ENCODE data around the gene ZNF23.
A peak's percentile ranks its signal among the peaks of the same experiment; 100 is the strongest.

The ZNF23 gene

GRCh38 chr16:71467810-71468209 is 5.8 kb upstream of the ZNF23 start:
- peak; percentile 51 for DNase-seq (ENCODE audit: low spot score)

DNA sequence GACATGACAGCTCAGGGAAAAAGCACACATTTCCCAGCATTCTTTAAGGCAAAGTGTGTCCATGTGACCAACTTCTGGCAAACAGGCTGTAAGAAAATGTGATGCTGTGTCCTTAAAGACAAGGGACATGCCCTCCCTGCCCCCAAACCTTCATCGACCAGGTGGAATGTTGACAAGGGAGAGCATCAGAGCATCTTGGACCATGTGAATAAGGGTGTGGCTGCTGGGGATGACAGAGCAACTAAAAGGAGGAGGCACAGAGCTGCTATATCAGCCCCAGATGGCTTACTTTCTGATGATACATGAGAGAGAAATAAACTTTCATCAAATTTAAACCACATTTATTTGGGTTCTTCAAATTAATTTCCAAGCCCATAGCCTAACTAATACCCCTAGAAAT is 2.2 kb upstream of the ZNF23 start:
- no peak for DNase-seq (ENCODE audit: low spot score)

GRCh38 chr16:71460941-71461340 is 1.1 kb downstream of the ZNF23 start:
- DNase-seq (ENCODE audit: low spot score): no peak

- DNase-seq (ENCODE audit: low spot score): no peak
Observed at GRCh38 chr16:71460236-71460635, 1.8 kb downstream of the ZNF23 start.

DNA sequence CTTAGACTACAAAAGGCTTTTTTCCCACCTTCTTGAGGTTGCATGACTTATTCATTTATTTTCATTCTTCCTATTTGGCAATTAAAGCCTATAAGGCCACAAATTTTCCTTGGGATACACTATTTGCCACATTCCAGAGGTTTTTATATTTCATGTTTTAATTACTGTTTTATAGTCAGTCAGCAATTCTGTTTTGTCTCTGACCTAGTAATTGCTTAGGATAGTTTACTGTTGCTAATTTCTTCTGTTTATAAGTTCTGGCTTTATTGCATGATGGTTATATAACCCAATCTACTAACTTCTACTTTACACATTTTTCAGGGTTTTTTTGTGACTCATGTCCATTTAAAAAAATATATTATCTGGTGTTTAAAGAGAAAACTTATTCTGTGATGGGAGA is 2.5 kb downstream of the ZNF23 start:
- DNase-seq (ENCODE audit: low spot score): no peak

- no peak for DNase-seq (ENCODE audit: low spot score)
Observed at GRCh38 chr16:71456801-71457200, 5.2 kb downstream of the ZNF23 start.

- no peak for DNase-seq (ENCODE audit: low spot score)
Observed at GRCh38 chr16:71453036-71453435, 9.0 kb downstream of the ZNF23 start.

GRCh38 chr16:71449020-71449419 is 13.0 kb downstream of the ZNF23 start:
- no peak for DNase-seq (ENCODE audit: low spot score)

DNA sequence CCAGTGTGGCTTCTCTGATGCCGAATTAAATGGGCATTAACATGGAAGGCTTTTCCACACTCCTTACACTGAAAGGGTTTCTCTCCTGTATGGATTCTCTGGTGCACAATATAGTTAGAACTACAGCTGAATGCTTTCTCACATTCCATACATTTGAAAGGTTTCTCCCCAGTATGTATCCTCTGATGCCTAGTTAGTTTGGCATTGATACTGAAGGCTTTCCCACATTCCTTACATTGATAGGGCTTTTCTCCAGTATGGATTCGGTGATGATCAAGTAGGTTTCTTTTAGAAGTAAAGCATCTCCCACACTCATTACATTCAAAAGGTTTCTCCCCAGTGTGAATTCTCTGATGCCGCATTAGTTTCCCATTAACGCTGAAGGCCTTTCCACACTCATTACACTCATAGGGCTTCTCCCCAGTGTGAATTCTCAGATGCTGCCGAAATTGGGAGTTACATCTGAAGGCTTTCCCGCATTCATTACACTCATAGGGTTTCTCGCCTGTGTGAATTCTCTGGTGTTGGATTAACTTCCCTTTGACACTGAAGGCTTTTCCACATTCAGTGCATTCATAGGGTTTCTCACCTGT is 13.7 kb downstream of the ZNF23 start:
- no peak for DNase-seq (ENCODE audit: low spot score)

DNA sequence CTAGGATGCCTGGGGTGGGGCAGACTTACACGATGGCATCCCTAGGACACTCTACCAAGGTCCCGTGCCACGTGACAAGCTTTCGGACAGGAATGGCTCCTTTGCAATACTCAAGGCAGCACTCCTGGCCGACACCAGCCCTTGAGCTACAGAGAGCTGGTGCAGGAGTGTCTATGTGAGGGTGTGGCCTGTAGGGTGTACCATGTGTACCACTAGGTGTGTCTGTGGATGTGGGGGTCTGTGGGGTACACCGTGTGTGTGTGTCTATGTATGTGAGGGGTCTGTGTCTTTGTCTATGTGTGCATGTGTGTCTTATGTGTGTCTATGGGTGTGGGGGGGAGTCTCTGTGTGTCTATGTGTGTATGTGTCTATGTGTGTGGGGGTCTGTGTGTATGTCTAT is 18.3 kb downstream of the ZNF23 start:
- DNase-seq (ENCODE audit: low spot score): no peak

- no peak for DNase-seq (ENCODE audit: low spot score)
Observed at GRCh38 chr16:71442051-71442440, 20.0 kb downstream of the ZNF23 start, which contains the start of gene TLE7. Gene TLE7, minus strand, starts transcription at chr16:71442054. Its CDS starts 8,730 bp downstream, at chr16:71433324.

- peak; percentile 26 for DNase-seq (ENCODE audit: low spot score)
Observed at GRCh38 chr16:71441348-71442050, 20.5 kb downstream of the ZNF23 start.

- peak; percentile 57 for DNase-seq (ENCODE audit: low spot score)
Observed at GRCh38 chr16:71440669-71441347, 21.2 kb downstream of the ZNF23 start.

GRCh38 chr16:71439523-71439922 is 22.5 kb downstream of the ZNF23 start:
- no peak for DNase-seq (ENCODE audit: low spot score)

GRCh38 chr16:71436473-71436872 is 25.6 kb downstream of the ZNF23 start:
- no peak for DNase-seq (ENCODE audit: low spot score)

DNA sequence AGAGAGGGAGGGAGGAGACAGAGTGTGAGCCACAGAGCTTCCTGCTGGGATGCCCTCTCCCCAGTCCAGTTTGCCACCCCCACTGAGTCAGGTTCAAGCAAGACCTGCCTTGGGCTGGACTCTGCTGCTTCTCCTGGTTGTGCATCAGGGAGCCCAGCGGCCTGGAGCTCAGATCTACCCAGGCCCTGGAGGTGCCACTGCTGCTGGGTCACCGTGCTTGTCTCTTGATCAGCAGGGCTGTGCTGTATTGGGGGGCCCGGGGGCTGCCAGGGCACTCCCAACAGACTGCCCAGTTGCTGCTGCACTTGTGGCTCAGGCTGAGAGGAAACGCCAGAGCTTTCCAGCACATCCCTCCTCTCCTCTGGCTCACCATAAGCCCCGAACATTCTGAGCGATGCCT is 29.1 kb downstream of the ZNF23 start:
- no peak for DNase-seq (ENCODE audit: low spot score)

GRCh38 chr16:71431991-71432390 is 30.1 kb downstream of the ZNF23 start:
- DNase-seq (ENCODE audit: low spot score): no peak

DNA sequence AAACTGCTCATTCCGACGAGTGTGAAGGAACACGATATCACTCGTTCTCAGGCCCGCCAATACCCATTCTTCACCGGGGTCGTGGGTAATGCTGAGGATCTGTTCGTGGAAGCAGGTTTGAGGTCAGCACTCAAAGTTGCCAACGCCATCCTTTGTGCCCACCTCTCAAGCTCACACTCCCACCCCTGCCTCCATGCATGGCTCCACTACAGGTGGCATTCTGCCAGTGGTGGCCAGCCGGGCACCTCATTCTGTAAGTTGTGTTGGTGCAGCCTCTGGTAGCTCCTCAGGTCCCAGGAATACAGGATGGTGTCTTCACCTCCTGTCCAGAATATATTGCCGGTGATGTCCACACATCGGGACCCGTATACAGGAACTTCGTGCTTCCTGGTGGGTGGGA is 30.9 kb downstream of the ZNF23 start:
- no peak for DNase-seq (ENCODE audit: low spot score)

GRCh38 chr16:71430744-71431143 is 31.3 kb downstream of the ZNF23 start:
- DNase-seq (ENCODE audit: low spot score): no peak

GRCh38 chr16:71429581-71429980 is 32.5 kb downstream of the ZNF23 start:
- no peak for DNase-seq (ENCODE audit: low spot score)

DNA sequence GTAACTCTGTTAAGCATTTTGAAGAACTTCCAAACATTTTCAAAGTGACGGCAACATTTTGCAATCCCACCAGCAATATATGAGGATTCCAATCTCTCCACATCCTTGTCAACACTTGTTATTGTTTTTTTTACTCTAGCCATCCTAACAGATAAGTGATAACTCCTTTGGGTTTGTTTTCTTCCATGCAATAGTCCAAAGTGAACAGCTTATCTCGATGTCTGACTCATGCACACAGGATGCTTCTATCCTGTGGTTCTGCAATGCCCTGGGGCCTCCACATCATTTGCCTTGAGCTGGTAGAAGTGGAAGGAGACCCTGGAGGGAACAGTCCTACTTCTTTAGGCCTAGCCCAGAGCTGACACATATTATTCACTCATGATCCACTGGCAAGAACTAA is 33.2 kb downstream of the ZNF23 start:
- no peak for DNase-seq (ENCODE audit: low spot score)

- DNase-seq (ENCODE audit: low spot score): no peak
Observed at GRCh38 chr16:71428385-71428784, 33.7 kb downstream of the ZNF23 start.

GRCh38 chr16:71426880-71427615 is 35.0 kb downstream of the ZNF23 start:
- DNase-seq (ENCODE audit: low spot score): no peak

Data from germinal center (tissue), 1 donor.